Kidney (tissue), 14 donors: ENCODE data around the gene SECTM1. TPM values are rescaled to one million over a fixed set of nuclear protein-coding genes. Genes with fewer than 3 reads are reported as not detected.

Experiments
- DNase-seq, 5 donors: peaks; one replicate each; pipeline ENCODE4 v3.0.0-alpha.2; 2013 to 2020
- FAIRE-seq: peaks from 2 replicates; lab custom pipeline; 2012; peaks lifted over from hg19 to GRCh38; lab: Jason Lieb, UNC
- H3K27ac ChIP-seq, 2 donors: one replicate each; pipeline ENCODE4 v1.7.0; 2013; ENCODE audit warnings: low read depth in 2 of 2, low read length in 2 of 2, inconsistent platforms in 1 of 2
- H3K27me3 ChIP-seq: one replicate; pipeline ENCODE4 v1.7.1; 2013; ENCODE audit warnings: low read length, inconsistent platforms; ENCODE audit not compliant: control insufficient read depth, insufficient read depth
- H3K36me3 ChIP-seq, 3 donors: one replicate each; pipeline versions ENCODE4 v1.7.0 to v1.7.1; 2013; ENCODE audit warnings: low read length in 3 of 3, control low read depth in 1 of 3, inconsistent platforms in 1 of 3; ENCODE audit not compliant: insufficient read depth in 3 of 3, control insufficient read depth in 2 of 3
- H3K4me1 ChIP-seq, 3 donors: one replicate each; pipeline versions ENCODE4 v1.7.0 to v1.7.1; 2013; ENCODE audit warnings: low read length in 3 of 3, inconsistent platforms in 1 of 3, low read depth in 1 of 3; ENCODE audit not compliant: control insufficient read depth in 2 of 3, insufficient read depth in 2 of 3
- H3K4me3 ChIP-seq, 3 donors: one replicate each; pipeline versions ENCODE4 v1.7.0 to v1.8.1; 2013; ENCODE audit warnings: low read length in 3 of 3, control low read depth in 1 of 3, inconsistent platforms in 1 of 3
- H3K9ac ChIP-seq, 3 donors: one replicate each; pipeline versions ENCODE4 v1.7.0 to v1.7.1; 2013; ENCODE audit warnings: low read length in 3 of 3, control low read depth in 1 of 3, inconsistent platforms in 1 of 3
- H3K9me3 ChIP-seq, 3 donors: one replicate each; pipeline versions ENCODE4 v1.7.0 to v1.7.1; 2013; ENCODE audit warnings: low read length in 3 of 3, control low read depth in 1 of 3, inconsistent platforms in 1 of 3; ENCODE audit not compliant: control insufficient read depth in 2 of 3, insufficient read depth in 1 of 3
- intact Hi-C: fragments of 100-400 bp; cut with DNase I; formaldehyde crosslinking; loops from one replicate; pipeline ENCODE4 v1.11.1; 2022
- polyA plus RNA-seq: library from polyadenylated mRNA; stranded (reverse); fragments of 350-450 nt; fragmentation: Illumina TruSeq; extraction: RNeasy Lipid Tissue Mini Kit (QIAGEN cat#74804); gene quantifications from one replicate; pipeline ENCODE4 v1.2.3, GENCODE V29; 2014; ENCODE audit warnings: low read depth, low replicate concordance; ENCODE audit not compliant: insufficient read depth
- total RNA-seq: library from RNA; stranded (reverse); fragmentation: NEBNext Ultra II Directional; extraction: Animal tissue kit (Norgen Biotek cat#: 25700); gene quantifications from one replicate; pipeline ENCODE4 v1.2.1, GENCODE V29; 2021
- TF ChIP-seq, protein P1 (sequence below): IDR thresholded peaks from 3 replicates; pipeline ENCODE4 v1.5.1; 2012; ENCODE audit warnings: mild to moderate bottlenecking, moderate library complexity, borderline replicate concordance; ENCODE audit not compliant: insufficient read depth; ENCODE audit errors: extremely low read depth
- donor health status: control.
- donor health status: control.
- donor health status: control.
- donor health status: control.
- donor health status: control.
- donor health status: DM: yes; HTN: yes; CAD: no.
- donor health status: Normal renal cell carcinoma (clear cell type).

The SECTM1 gene
- total and polyA plus RNA-seq, 2 donors from 2014 or later: 15.4 to 87.5 TPM

- H3K27ac ChIP-seq: no peak overlapping the region
- DNase-seq (peak in 1 of 5 donors; percentile 4), FAIRE-seq (no peak)
- no peak overlapping the region for H3K4me3 ChIP-seq
- H3K36me3 ChIP-seq: no peaks in the 10 kb centered on the region
- no peaks in the 10 kb centered on the region for H3K27me3 ChIP-seq
- no peaks in the 10 kb centered on the region for H3K9me3 ChIP-seq
- TF ChIP-seq, protein P1, sequence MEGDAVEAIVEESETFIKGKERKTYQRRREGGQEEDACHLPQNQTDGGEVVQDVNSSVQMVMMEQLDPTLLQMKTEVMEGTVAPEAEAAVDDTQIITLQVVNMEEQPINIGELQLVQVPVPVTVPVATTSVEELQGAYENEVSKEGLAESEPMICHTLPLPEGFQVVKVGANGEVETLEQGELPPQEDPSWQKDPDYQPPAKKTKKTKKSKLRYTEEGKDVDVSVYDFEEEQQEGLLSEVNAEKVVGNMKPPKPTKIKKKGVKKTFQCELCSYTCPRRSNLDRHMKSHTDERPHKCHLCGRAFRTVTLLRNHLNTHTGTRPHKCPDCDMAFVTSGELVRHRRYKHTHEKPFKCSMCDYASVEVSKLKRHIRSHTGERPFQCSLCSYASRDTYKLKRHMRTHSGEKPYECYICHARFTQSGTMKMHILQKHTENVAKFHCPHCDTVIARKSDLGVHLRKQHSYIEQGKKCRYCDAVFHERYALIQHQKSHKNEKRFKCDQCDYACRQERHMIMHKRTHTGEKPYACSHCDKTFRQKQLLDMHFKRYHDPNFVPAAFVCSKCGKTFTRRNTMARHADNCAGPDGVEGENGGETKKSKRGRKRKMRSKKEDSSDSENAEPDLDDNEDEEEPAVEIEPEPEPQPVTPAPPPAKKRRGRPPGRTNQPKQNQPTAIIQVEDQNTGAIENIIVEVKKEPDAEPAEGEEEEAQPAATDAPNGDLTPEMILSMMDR: no peak
- intact Hi-C loops: no loop called here
- peak overlapping the region in 1 of 3 donors; percentile 7 for H3K9ac ChIP-seq
- peaks cover 0 to 20% (median 9%) of the 10 kb centered on the region in 3 donors for H3K4me1 ChIP-seq
Measured at GRCh38 chr17:82278308-82278707, 55.3 kb downstream of the SECTM1 start.

- TF ChIP-seq, protein P1: no peak
- intact Hi-C loops: no loop called here
- FAIRE-seq (no peak), DNase-seq (peak in 1 of 5 donors; percentile 32)
- H3K36me3 ChIP-seq: no peaks in the 10 kb centered on the region
- H3K4me3 ChIP-seq: no peak overlapping the region
- H3K9me3 ChIP-seq: no peaks in the 10 kb centered on the region
- no peaks in the 10 kb centered on the region for H3K27me3 ChIP-seq
- H3K4me1 ChIP-seq: peaks cover 0 to 18% (median 9%) of the 10 kb centered on the region in 3 donors
- no peak overlapping the region for H3K27ac ChIP-seq
- peak overlapping the region in 1 of 3 donors; percentile 7 for H3K9ac ChIP-seq
Measured at GRCh38 chr17:82277851-82278250, 55.7 kb downstream of the SECTM1 start.

DNA sequence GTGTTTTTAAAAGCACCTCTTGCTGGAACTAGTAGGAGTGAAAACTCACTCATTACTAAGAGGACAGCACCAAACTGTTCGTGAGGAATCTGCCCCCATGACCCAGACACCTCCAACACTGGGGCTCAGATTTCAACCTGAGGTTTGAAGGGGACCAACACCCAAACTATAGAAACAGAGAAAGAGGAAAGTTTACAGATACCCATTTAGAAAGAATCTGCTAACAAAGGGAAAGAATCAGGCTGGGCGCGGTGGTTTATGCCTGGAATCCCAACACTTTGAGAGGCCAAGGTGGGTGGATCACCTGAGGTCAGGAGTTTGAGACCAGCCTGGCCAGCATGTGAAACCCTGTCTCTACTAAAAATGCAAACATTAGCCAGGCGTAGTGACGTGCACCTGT lies 56.6 kb downstream of the SECTM1 start:
- peak in 1 of 5 donors; percentile 27 for DNase-seq
- intact Hi-C loops: no loop called here
- no peak overlapping the region for H3K27ac ChIP-seq
- no peaks in the 10 kb centered on the region for H3K9me3 ChIP-seq
- H3K27me3 ChIP-seq: no peaks in the 10 kb centered on the region
- no peak for FAIRE-seq
- peaks cover 0 to 15% (median 6%) of the 10 kb centered on the region in 3 donors for H3K4me1 ChIP-seq
- no peaks in the 10 kb centered on the region for H3K36me3 ChIP-seq
- no peak overlapping the region for H3K9ac ChIP-seq
- TF ChIP-seq, protein P1: no peak
- no peak overlapping the region for H3K4me3 ChIP-seq

DNA sequence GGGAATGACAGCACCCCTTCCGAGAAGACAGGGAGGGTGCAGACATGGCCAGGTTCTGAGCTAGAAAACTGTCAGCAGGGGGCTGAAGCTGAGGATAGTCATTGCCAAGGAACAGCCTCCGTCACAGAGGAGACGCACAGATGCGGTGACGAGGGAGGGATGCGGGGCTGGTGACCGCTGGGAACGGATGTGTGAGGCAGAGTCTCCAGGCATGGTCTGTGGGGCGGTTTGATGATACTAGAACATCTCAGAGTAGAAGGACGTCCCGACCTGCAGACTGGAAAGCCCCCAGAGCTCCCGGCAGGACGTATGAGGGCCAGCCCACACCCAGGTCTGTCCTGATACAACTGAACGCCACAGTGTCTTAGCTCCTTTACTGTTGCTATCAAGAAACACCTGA lies 58.2 kb downstream of the SECTM1 start:
- FAIRE-seq (no peak), DNase-seq (peak in 1 of 5 donors; percentile 33)
- Histone ChIP-seq H3K9me3 (no peaks in the 10 kb centered on the region), H3K4me3 (no peak overlapping the region), H3K9ac (no peak overlapping the region), H3K4me1 (peaks cover 0 to 21% (median 11%) of the 10 kb centered on the region in 3 donors), H3K27me3 (no peaks in the 10 kb centered on the region), H3K27ac (no peak overlapping the region), H3K36me3 (peaks cover 0 to 5% (median 5%) of the 10 kb centered on the region in 3 donors)
- TF ChIP-seq, protein P1: no peak
- intact Hi-C loops: no loop called here
